ENCODE measurements around the gene EEPD1. TPM values are rescaled to one million over a fixed set of nuclear protein-coding genes. Genes with fewer than 3 reads are reported as not detected.

EEPD1 gene
- total RNA-seq, 1 donor from 2014 or later = 10.8 TPM

- no peak for DNase-seq (ENCODE audit: low read depth)
- no peak for TF ChIP-seq CTCF (conservative IDR thresholded peaks at IDR 0.05; ENCODE audit: low read depth, low read length)
- no peak overlapping the region for H3K4me3 ChIP-seq (ENCODE audit: low read depth, low read length)
These were observed 38.4 kb downstream of the EEPD1 start for GRCh38 chr7:36191292-36191920.

GRCh38 chr7:36192053-36192824, 39.2 kb downstream of the EEPD1 start:
- H3K4me3 ChIP-seq (ENCODE audit: low read depth, low read length) = no peak overlapping the region
- TF ChIP-seq CTCF (conservative IDR thresholded peaks at IDR 0.05; ENCODE audit: low read depth, low read length) = no peak
- DNase-seq (ENCODE audit: low read depth) = no peak

GRCh38 chr7:36192877-36193276, 39.8 kb downstream of the EEPD1 start:
- no peak for DNase-seq (ENCODE audit: low read depth)
- no peak overlapping the region for H3K4me3 ChIP-seq (ENCODE audit: low read depth, low read length)
- TF ChIP-seq CTCF (conservative IDR thresholded peaks at IDR 0.05; ENCODE audit: low read depth, low read length) = no peak

GRCh38 chr7:36198854-36199266, 45.8 kb downstream of the EEPD1 start:
- H3K4me3 ChIP-seq (ENCODE audit: low read depth, low read length) = no peak overlapping the region
- DNase-seq (ENCODE audit: low read depth) = no peak
- TF ChIP-seq CTCF (conservative IDR thresholded peaks at IDR 0.05; ENCODE audit: low read depth, low read length) = no peak

GRCh38 chr7:36199329-36199728, 46.3 kb downstream of the EEPD1 start:
- TF ChIP-seq CTCF (conservative IDR thresholded peaks at IDR 0.05; ENCODE audit: low read depth, low read length) = no peak
- DNase-seq (ENCODE audit: low read depth) = no peak
- no peak overlapping the region for H3K4me3 ChIP-seq (ENCODE audit: low read depth, low read length)

- TF ChIP-seq CTCF (conservative IDR thresholded peaks at IDR 0.05; ENCODE audit: low read depth, low read length) = no peak
- no peak for DNase-seq (ENCODE audit: low read depth)
- no peak overlapping the region for H3K4me3 ChIP-seq (ENCODE audit: low read depth, low read length)
These were observed 48.2 kb downstream of the EEPD1 start for GRCh38 chr7:36201122-36201723.

Data from epithelial cell of proximal tubule (primary cell).